ENCODE results near the gene EPN2.
A peak's percentile ranks its signal among the peaks of the same experiment; 100 is the strongest.

The EPN2 gene

DNA sequence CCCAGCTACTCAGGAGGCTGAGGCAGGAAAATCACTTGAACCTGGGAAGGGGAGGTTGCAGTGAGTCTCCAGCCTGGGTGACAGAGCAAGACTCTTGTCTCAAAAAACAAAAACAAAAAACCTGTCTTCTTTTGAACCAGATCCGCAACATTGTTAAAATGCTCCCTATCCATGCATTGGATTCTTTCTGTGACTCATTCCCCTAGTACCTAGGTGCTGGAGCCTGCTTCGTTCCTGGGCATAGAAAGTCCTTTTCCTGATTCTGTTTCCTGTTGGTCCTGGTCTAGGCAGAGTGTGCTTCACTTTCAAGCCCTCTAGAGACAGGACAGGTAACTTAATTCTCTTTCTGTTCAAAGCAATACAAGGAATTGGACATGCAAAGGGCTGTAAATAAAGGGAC, 5.2 kb downstream of the EPN2 start:
- no peak for DNase-seq

DNA sequence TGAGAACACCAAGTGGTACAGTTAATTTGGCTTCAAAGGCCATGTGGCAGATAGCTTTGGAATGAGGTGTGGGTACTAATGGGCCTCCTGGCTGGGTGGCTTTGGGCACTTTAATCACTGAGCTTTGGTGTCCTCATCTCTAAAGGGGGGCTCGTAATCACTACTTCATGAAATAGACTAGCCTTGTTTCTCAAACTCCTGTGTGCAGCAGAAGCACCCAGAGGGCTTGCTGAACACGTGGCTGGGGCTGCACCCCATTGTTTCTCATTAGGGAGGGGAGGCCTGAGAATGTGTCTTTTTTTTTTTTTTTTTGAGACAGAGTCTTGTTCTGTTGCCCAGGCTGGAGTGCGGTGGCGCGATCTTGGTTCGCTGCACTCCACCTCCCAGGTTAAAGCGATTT, 5.8 kb downstream of the EPN2 start:
- no peak for DNase-seq

DNA sequence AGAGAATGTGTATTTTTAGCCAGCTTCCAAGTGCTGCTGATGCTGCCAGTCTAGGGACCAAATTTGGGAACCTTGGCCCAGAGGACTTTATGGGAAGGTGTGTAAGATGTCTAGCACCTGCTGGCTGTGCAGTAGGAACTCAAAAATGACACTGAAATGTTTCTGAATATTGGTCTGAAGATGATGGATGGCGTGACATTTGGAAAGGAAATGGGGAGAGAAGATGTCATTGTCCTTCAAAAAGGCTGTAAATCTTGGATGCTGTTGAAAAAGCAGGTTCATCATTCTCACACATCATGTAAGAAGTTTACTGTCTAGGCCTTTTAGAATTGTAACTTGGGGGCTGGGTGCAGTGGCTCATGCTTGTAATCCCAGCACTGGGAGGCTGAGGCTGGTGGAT, 6.7 kb downstream of the EPN2 start:
- DNase-seq: no peak

DNA sequence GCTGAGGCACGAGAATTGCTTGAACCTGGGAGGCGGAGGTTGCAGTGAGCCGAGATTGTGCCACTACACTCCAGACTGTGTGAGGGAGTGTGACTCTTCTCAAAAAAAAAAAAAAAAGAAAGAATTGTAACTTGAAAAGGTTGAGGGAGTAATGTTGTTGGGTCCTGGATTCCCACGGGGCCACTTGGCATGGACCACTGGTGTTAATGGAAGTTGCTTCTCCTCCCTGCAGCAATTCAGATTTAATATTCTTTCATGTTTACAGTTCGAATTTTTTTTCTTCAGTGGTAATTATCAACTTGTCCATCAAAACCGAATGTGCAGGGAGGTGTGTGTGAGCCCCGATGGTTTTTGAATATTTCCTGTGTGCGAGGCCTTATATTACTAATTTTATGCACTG, 7.2 kb downstream of the EPN2 start:
- DNase-seq: no peak

DNA sequence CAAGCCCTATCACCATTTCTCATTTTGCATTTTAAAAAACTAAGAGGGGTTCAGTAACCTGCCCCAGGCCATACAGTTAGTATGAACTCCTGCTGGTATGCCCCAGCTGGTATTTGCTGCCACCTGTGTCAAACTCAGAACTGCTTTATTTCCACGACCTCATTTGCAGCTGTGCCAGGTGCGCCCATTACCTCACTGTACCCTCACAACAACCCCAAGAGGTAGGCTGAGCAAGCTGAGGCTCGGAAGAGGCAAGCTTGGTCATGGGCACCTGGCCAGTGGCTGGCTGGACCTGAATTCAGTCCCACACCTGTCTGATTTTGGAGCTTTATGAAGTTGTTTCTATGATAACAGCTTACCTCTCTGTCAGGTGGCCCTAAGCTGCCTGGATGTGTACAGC, 7.6 kb downstream of the EPN2 start:
- no peak for DNase-seq

DNA sequence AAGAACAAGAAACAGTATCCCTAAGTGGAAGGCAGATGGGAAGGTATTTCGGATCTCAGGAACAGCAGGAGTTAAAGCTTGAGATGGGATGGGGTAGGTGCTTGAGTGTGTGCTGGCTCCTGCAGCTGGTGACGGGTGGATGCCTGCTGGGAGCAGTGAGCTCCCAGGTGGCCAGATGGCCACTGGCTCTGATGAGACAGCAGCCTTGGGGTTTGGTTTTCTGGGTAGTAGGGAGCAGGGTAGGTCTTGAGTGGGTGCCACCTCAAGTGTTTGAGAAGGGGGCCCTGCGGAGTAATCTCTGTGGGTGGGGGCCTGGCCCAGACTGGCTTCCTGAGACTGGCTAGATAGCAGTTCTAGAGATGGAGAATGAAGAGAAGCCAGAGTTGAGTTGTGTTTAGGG, 10.3 kb downstream of the EPN2 start:
- no peak for DNase-seq

DNA sequence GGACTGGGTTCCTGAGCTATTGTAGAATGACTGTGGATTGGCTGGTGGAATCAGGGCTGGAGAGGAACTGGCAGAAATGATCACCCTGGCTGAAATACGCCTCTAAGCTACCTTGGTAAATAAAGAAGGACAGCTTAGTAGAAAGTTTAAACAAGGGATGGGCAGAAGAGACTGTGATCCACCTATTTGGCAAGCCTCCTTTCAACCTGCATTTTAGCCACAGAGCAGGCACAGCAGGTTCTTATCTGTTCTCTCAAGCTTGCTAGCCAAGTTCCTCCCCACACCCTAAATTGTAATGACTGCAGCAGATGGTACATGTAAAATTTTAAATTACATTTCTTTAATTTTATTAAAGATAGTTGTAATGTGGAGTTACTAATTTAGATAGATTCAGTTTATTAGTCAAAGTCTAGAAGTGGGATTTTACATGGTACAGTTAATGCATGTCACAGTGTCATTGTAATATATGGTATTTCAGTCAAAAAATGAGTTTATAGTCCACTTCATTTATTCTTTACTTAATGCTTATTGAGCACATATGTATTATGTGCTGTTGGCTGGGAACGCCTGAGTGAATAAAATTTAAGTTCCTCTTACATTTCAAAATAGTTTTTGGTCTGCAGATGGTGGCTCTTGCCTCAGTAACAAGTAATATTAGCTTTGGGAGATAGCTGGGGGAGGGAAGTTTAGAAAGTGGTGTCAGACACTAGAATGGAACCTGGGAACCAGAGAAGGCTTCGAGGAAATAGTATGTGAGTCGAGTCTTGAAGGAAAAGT, 11.2 kb downstream of the EPN2 start:
- peak; percentile 37 for DNase-seq

DNA sequence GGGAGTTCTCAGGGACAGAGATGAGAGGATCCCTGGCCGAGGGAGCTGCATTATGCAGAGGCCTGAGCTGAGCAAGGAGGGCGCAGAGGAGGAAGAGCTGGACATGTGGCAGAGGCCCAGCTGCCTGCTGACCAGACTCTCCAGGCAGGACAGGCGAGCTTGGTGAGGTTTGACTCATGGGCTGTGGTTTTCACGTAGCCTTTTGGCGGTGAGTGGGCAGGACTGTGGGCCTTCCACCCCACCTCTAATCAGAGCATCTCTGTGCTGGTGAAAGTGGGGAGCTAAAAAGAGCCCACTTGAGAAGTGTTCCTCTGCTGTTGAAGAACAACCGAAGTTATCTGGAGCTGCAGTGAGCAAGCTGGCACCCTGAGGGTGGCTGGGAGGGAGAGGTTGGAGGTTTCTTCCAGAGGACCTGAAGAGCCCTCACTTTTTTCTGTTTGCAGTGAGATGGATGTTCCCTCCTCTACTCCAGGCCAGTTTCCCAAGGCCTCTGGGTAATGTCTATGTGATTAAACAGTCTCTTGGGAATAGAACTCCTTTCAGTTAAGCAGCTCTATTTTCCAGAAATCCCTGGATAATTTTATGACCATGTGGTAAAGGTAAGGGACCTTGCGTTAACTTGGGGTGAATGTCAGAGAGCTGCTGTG, 11.9 kb downstream of the EPN2 start:
- no peak for DNase-seq

DNA sequence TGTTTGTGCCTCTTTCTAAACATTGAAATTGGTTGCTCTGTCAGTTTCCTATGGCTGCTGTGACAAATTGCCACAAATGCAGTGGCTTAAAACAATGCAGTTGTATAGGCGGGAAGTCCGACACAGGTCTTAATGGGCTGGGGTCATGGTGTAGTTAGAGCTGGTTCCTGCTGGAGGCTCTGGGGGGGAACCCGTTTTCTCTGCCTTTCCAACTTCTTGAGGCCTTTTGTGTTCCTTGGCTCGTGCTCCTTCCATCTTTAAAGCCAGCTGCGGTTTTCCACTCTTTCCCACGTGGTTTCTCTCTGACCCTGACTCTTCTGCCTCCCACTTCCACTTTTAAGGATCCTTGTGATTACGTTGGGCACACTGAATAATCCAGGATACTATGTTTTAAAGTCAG, 12.5 kb downstream of the EPN2 start:
- no peak for DNase-seq

DNA sequence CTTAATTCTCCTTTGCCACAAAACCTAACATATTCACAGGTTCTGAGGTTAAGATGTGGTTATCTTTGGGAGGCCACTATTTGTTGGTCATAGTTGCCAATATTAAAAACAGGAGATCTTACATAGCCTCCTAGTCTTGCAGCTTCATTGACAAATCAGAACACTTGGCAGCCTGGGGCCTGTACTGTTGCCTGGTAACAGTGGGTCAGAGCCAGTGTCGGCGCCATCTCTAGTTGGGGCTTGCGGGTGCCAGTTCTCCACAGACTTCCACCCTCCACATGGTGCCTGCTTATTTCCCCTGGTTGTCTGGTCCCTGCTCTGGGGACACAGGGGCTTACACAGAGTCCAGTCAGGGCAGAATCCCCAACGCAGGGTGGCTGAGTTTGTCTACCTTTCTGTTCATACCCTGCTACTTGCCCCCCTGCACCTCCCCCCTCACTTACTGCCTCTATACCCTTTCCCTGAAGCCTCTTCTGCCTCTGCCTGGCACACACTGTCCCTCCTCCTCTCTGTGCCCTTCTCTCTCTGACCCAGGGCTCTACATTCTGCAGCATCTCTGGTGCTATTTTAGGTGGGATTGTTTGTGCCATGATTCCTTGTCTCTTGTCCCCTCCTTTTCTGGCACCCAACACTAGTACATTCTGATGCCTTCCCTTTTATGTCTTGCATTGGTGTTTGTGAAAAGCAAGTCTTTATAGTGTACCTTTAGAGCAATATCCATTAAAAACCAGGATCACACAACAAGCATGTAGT, 13.4 kb downstream of the EPN2 start:
- DNase-seq: no peak

DNA sequence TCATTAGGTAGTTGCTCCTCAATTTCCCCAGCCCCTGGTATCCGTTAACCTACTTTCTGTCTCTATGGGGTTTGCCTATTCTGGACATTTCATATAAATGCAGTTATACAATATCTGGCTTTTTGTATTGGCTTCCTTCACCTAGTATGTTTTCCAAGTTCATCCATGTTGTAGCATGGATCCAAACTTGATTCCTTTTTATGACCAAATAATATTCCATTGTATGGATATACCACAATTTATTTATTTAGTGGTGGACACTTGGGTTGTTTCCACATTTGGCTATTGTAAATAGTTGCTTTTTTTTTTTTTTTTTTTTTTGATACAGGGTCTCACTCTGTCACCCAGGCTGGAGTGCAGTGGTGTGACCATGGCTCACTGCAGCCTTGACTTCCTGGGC, 15.9 kb downstream of the EPN2 start:
- DNase-seq: no peak

DNA sequence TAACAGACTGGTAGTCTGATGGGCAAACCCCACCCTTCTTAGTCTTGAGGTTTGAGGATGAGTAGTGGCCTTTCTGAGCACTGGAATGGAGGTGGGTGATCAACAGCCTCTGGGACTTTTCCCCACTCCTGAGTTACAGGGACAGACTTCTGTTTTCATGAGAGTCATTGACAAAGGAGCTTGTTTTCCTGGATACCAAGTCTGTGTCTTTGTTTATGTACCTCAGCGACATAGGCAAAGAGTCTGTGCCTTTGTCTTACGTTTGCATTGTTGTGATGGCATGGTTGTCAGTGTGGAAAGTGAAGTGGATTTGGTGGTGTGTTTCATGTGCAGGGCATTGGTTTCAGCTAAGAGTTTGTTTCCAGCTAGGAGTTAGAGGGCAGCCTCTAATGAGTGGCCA, 17.5 kb downstream of the EPN2 start:
- no peak for DNase-seq

DNA sequence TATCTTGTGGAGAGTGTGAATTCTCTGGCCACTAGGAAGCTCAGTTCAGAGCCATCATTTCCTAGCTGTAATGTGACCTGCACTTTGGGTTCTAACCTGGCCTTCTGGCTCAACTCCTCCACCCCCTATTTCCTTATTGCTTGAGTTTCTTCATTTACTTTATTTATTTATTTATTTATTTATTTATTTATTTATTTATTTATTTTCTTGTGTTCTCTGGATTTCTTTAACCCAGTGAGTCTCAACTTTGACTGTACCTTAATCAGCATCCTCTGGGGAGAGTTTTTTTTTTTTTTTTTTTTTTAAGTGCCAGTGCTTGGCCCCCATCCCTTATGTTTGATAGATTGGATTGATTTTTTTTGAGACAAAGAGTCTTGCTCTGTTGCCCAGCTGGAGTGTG, 18.1 kb downstream of the EPN2 start:
- no peak for DNase-seq

DNA sequence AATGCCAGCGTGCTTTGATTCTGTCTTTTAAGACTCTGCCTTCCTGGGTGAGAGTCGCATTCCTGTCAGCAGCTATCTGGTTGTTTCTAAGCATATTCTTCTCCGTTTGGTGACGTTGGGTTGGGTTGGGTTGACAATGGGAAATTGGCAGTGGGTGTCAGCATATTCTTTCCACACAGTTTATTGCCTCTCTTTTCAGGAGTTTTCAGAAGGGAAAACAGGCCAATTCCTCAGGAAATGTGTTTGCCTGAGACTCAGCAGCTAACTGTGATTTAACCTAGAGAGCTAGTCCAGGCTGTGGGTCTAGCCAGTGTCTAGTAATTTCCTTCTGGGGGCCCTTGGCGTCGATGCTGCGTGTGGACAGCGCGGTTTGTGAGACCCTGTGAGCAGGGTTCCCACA, 21.2 kb downstream of the EPN2 start:
- no peak for DNase-seq

DNA sequence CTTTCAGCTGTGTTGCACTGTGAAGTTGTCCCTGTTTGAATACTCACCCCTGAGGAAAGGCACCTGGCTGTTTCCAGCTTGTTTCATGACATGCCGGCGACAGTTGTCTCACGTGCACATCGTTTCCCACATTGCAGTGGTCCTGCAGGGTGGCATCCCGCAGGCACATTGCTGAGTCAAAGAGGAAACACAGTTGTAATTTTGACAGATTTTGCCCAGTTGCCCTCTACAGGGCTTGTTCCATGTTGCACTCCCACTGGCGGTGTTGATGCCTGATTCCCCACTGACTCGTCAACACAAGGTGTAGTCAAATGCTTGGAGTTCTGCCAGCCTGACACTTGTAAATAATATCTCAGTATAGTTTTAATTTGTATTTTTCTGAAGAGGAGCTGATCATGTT, 23.8 kb downstream of the EPN2 start:
- DNase-seq: no peak

DNA sequence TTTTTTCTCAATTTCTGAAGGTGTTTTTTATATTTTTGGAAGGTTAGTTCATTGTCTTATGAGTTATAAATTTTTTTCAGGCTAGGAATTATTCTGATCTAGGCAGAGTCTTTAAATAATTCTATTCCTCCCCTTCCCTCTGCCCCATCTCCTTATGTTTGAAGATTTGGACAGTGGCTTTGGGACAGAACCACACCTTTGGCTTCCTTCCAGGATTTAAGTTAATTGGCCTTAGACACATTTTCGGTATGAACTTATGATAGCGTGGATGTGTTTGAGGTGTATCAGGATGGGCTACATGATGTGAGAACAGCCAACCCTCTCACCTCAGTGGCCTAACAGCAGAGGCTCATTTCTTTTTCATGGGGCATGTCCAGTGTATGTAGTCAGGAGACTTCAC, 24.3 kb downstream of the EPN2 start:
- no peak for DNase-seq

DNA sequence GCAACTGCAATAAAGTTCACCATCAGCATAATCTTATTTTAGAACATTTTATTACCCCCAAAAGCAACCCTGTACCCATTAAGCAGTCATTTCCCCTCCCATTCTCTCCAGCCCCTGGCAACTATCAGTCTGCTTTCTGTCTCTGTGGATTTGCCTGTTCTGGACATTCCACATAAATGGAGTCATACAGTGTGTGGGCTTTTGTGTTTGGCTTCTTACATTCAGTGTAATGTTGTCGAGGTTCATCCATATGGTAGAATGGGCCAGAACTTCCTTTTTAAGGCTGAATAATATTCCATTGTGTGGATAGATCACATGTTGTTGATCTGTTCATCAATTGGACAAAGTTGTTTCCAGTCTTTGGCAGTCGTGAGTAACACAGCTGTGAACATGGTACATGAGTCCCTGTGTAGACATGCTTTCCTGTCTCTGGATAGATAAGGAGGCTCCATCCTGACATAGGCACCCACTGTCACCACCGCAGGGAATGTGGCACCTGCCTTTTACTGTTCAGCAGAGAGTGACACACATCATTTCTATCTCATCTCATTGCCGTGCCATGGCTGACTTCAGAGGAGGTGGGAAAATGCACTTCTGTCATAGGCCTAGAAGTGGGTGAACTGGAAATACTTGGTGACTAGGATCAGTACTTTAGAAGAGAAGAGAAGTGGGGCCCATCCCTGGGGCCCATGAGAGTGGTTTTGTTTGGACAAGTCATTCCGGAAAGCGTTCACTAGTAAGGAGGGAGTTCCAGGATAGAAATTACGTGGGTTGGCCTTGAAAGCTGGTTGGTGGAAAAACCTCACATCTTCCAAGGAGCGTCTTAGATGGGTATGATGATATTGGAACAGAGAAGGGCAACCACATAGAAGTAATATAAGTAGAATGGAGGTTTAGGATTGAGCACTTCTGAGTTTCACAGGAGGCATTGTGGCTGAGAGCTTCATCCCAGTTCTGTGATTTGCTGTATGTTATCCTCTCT, 25.8 kb downstream of the EPN2 start:
- DNase-seq: no peak

DNA sequence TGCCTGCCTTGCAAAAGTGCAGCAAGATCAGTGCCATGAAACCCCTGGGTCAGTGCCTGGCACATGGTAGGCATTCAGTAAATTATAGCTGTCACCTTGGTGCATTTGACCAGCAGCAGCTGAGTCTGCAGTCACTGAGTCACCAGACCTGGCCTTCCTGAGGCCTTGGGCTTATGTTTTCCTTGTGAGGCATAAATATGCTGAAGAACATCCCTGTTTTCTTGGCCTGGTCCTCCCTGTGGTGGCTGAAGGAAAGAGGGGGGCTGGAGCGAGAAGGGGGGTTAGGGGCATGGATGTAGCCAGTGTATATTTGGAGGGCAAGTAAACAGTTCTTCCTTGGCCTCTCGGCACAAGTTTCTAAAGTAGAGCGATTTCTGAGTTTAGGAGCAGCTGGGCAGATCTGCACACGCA, 26.5 kb downstream of the EPN2 start:
- no peak for DNase-seq

DNA sequence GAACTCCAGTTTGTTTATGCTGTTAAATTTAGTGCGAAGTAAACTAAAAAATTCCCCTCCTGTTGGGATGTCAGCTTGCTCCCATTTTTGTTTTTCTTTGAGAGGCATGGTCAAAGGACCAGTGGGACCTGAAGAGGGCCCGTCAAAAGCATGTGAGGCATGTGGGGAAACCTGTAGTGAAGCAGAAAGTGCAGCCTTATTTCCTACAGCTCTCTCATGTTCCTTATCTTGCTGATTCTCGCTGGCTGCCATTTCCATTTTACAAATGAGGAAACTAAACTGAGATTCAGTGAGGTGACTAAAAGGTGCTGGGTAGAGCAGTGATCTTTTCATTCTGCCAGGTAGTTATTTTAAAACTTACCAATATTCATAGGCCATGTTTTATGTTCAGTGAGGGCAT, 27.1 kb downstream of the EPN2 start:
- no peak for DNase-seq

DNA sequence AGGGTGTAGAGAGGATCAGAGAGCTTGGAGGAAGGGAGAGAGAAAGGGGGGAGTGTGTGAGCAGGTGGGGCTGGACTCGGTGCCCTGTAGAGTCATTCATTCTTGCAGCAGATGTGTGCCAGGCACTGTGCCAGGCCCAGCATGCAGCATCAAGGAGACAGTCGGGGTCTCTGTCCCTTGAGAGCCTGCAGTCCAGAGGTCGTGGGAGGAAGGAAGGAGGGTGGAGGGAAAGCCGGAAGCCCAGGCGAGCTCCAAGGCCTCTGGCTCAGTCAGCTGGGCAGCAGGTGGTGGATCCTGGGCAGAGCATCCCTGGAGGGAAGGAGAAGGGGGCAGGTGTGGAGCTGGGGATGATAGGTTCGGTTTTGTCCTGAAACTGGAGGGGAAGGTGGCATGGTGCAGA, 27.5 kb downstream of the EPN2 start:
- DNase-seq: no peak

DNA sequence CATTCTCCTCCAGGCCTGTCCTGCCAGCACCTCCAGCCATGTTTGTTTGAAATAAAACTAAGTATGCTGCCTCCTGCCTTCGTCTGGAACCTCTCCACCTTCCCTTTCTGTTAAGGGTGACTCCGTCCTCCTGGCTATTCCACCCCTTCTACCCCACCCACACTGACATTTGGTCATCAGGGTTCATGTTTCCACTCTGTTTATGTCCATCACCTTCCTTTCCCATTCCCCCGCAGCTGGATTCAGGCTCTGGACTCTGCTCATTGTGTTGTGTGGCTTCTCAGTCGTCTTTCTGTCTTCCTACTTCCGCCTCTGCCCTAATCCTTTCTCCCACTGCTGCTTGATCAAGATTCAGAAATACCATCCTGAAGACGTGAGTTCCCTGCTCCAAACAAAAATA, 28.6 kb downstream of the EPN2 start:
- DNase-seq: no peak

DNA sequence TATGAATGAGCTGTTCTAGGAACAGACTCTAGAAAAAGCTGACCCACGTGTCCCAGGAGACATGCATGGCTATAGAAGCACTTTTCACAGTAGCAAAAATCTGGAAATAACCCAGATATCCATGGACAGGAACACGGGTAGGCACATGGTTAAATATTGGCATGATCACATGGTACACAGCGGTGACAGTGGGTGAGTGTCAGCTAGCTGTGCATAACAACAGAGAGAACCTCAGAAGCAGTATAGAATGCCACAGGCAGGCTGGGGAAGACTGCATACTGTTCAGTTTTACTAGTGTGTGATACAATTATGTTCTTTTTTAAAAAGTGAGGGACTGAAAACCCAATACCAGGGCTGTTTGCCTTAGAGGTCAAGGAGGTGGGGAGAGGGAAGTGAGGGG, 31.4 kb downstream of the EPN2 start:
- no peak for DNase-seq

DNA sequence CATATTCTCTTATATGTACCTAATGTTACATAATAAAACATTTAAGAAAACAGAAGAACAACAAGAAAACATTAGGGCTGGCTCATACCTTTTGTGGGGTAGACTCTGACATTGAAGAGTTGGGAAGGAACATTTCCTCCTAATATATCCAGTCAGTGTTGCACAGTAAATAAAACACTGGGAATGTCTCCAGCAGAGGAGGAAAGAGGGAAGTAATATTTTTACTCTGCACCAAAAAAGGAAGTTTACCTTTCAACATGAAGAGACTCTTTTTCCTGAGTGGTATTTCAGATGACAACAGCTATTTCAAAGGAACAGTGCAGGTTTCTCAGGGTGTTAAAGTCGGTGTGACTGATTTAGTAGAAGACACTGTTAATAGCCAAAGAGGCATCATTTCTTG, 31.9 kb downstream of the EPN2 start:
- peak; percentile 32 for DNase-seq

Data from OCI-M1 (cell line).